Activated CD8-positive, alpha-beta memory T cell treated with anti-CD3 and anti-CD28 coated beads for 48 hours (primary cell): ENCODE results near the gene ATP6AP1.
"Not testable (repeated sequence)": the region's sequence is repeated elsewhere in the genome, so short reads cannot be mapped to it uniquely, and the experiment has no call there.

ENCODE experiments used
- DNase-seq, 3 experiments: peaks; one replicate each; pipeline ENCODE4 v3.0.0-alpha.2; 2020; ENCODE audit warnings: low read depth in 2 of 3, low spot score in 2 of 3

Gene ATP6AP1

GRCh38 chrX:154398668-154399526 lies 29.6 kb upstream of the ATP6AP1 start:
- DNase-seq = peak in 1 of 3 experiments; percentile 56

- no peak for DNase-seq
These were observed 28.7 kb upstream of the ATP6AP1 start for GRCh38 chrX:154399527-154400368.

GRCh38 chrX:154400369-154400817 lies 28.1 kb upstream of the ATP6AP1 start:
- DNase-seq = not testable (repeated sequence)

- peak in 1 of 3 experiments; percentile 22 for DNase-seq
These were observed 27.3 kb upstream of the ATP6AP1 start for GRCh38 chrX:154401045-154401799.

GRCh38 chrX:154401918-154402621 lies 26.4 kb upstream of the ATP6AP1 start:
- no peak for DNase-seq

GRCh38 chrX:154402622-154403127 lies 25.8 kb upstream of the ATP6AP1 start:
- no peak for DNase-seq

GRCh38 chrX:154403192-154403591 lies 25.3 kb upstream of the ATP6AP1 start:
- no peak for DNase-seq

- no peak for DNase-seq
These were observed 24.6 kb upstream of the ATP6AP1 start for GRCh38 chrX:154403858-154404257.

GRCh38 chrX:154404625-154405192 lies 23.8 kb upstream of the ATP6AP1 start:
- no peak for DNase-seq

- no peak for DNase-seq
These were observed 19.7 kb upstream of the ATP6AP1 start for GRCh38 chrX:154408659-154409221.

- no peak for DNase-seq
These were observed 19.1 kb upstream of the ATP6AP1 start, which contains the start of gene DNASE1L1 for GRCh38 chrX:154409222-154409871. Gene DNASE1L1 (minus strand): TSS chrX:154409254. CDS start chrX:154405568, 3,686 bp downstream.

GRCh38 chrX:154411981-154412340 lies 16.5 kb upstream of the ATP6AP1 start:
- DNase-seq = no peak

GRCh38 chrX:154412468-154412867 lies 16.0 kb upstream of the ATP6AP1 start:
- DNase-seq = no peak

GRCh38 chrX:154413142-154413541 lies 15.3 kb upstream of the ATP6AP1 start:
- DNase-seq = no peak

- no peak for DNase-seq
These were observed 11.3 kb upstream of the ATP6AP1 start for GRCh38 chrX:154417157-154417556.

- DNase-seq = no peak
These were observed 9.3 kb upstream of the ATP6AP1 start for GRCh38 chrX:154419189-154419588.

GRCh38 chrX:154419688-154420401 lies 8.6 kb upstream of the ATP6AP1 start:
- no peak for DNase-seq

GRCh38 chrX:154420402-154420756 lies 8.1 kb upstream of the ATP6AP1 start:
- no peak for DNase-seq
